ENCODE results near the gene OR1N1. TPM values are rescaled to one million over a fixed set of nuclear protein-coding genes. Genes with fewer than 3 reads are reported as not detected.
"Not testable (repeated sequence)": the region's sequence is repeated elsewhere in the genome, so short reads cannot be mapped to it uniquely, and the experiment has no call there.

The OR1N1 gene
- not detected in 2 replicates for total RNA-seq
- polyA plus RNA-seq (2012): not detected

- DNase-seq (ENCODE audit: low read depth): no peak
Measured at GRCh38 chr9:122527193-122527592, at the start of gene OR1N1. Gene OR1N1 (minus strand): TSS chr9:122527293. CDS start chr9:122527293, 0 bp downstream.

- DNase-seq (ENCODE audit: low read depth): no peak
Measured at GRCh38 chr9:122572456-122572855, 45.4 kb upstream of the OR1N1 start.

- DNase-seq (ENCODE audit: low read depth): no peak
Measured at GRCh38 chr9:122567901-122568300, 40.8 kb upstream of the OR1N1 start.

- no peak for DNase-seq (ENCODE audit: low read depth)
Measured at GRCh38 chr9:122562134-122562760, 35.2 kb upstream of the OR1N1 start.

GRCh38 chr9:122561446-122561845, 34.4 kb upstream of the OR1N1 start:
- no peak for DNase-seq (ENCODE audit: low read depth)

- no peak for DNase-seq (ENCODE audit: low read depth)
Measured at GRCh38 chr9:122552812-122553211, 25.7 kb upstream of the OR1N1 start, which contains the start of gene OR1N2. Gene OR1N2 (plus strand): TSS chr9:122553112. CDS start chr9:122553212, 100 bp downstream.

GRCh38 chr9:122551371-122551770, 24.3 kb upstream of the OR1N1 start:
- DNase-seq (ENCODE audit: low read depth): no peak

- DNase-seq (ENCODE audit: low read depth): no peak
Measured at GRCh38 chr9:122546196-122546595, 19.1 kb upstream of the OR1N1 start.

GRCh38 chr9:122538757-122539156, 11.7 kb upstream of the OR1N1 start:
- DNase-seq (ENCODE audit: low read depth): no peak

- DNase-seq (ENCODE audit: low read depth): not testable (repeated sequence)
Measured at GRCh38 chr9:122537066-122537465, 10.0 kb upstream of the OR1N1 start.

- DNase-seq (ENCODE audit: low read depth): no peak
Measured at GRCh38 chr9:122536134-122536533, 9.0 kb upstream of the OR1N1 start.

- not testable (repeated sequence) for DNase-seq (ENCODE audit: low read depth)
Measured at GRCh38 chr9:122531157-122531556, 4.1 kb upstream of the OR1N1 start.

GRCh38 chr9:122526602-122527001, 491 bp downstream of the OR1N1 start:
- DNase-seq (ENCODE audit: low read depth): no peak

- DNase-seq (ENCODE audit: low read depth): no peak
Measured at GRCh38 chr9:122519376-122519775, 7.7 kb downstream of the OR1N1 start.

- DNase-seq (ENCODE audit: low read depth): no peak
Measured at GRCh38 chr9:122518841-122519240, 8.3 kb downstream of the OR1N1 start, which contains the start of gene OR1J4. Gene OR1J4 (plus strand): TSS chr9:122519141. CDS start chr9:122519141, 0 bp downstream.

GRCh38 chr9:122518226-122518625, 8.9 kb downstream of the OR1N1 start:
- DNase-seq (ENCODE audit: low read depth): no peak

GRCh38 chr9:122510502-122510901, 16.6 kb downstream of the OR1N1 start, which contains the start of gene OR1J2:
Gene OR1J2 (plus strand): TSS chr9:122510802. CDS start chr9:122510802, 0 bp downstream.
- DNase-seq (ENCODE audit: low read depth): no peak

- no peak for DNase-seq (ENCODE audit: low read depth)
Measured at GRCh38 chr9:122506964-122507363, 20.1 kb downstream of the OR1N1 start.

GRCh38 chr9:122498883-122499288, 28.2 kb downstream of the OR1N1 start:
- DNase-seq (ENCODE audit: low read depth): peak; percentile 45

- no peak for DNase-seq (ENCODE audit: low read depth)
Measured at GRCh38 chr9:122479062-122479461, 48.0 kb downstream of the OR1N1 start.

GRCh38 chr9:122477826-122478225, 49.3 kb downstream of the OR1N1 start, which contains the start of gene OR1J1:
Gene OR1J1 (minus strand): TSS chr9:122477926. CDS start chr9:122477926, 0 bp downstream.
- no peak for DNase-seq (ENCODE audit: low read depth)

- no peak for DNase-seq (ENCODE audit: low read depth)
Measured at GRCh38 chr9:122477346-122477745, 49.7 kb downstream of the OR1N1 start.
